ENCODE measurements around the gene EIF4E2. TPM values are rescaled to one million over a fixed set of nuclear protein-coding genes. Genes with fewer than 3 reads are reported as not detected.

The EIF4E2 gene
- total RNA-seq, 1 donor from 2014 or later, result 17.9 TPM

GRCh38 chr2:232511336-232511890, 39.1 kb upstream of the EIF4E2 start:
- H3K4me1 ChIP-seq, result no peaks in the 10 kb centered on the region
- intact Hi-C loops (cut with DNase I), result no loop called here
- no peaks in the 10 kb centered on the region for H3K9me3 ChIP-seq
- H3K27ac ChIP-seq, result no peak overlapping the region
- TF ChIP-seq POLR2A (IDR thresholded peaks at IDR 0.05), result no peak
- DNase-seq (ENCODE audit: extremely low spot score in 2 of 2), result no peak
- no peaks in the 10 kb centered on the region for H3K36me3 ChIP-seq
- no peaks in the 10 kb centered on the region for H3K27me3 ChIP-seq
- no peak overlapping the region for H3K4me3 ChIP-seq

DNA sequence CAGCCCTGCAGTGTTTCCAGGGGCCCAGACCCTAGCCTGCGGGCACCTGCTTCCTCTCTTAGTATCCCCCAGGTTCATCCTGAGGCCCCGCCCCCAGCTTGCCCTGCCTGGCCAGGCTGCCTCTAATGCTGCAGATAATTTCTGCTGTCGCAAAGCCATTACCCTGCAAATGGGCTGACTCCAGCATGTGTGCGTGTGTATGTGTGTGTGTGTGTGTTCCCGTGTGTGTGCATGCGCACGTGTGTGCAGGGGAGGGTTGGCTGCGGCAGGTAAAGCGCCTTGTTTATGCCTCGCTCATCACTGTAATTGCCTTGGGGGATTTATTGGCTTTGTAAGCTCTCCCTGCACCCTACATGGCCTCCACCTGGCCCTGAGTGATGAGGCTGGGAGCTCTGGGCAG, 37.9 kb upstream of the EIF4E2 start:
- Histone ChIP-seq H3K4me3 (no peak overlapping the region), H3K36me3 (no peaks in the 10 kb centered on the region), H3K27ac (no peak overlapping the region), H3K27me3 (no peaks in the 10 kb centered on the region), H3K9me3 (no peaks in the 10 kb centered on the region), H3K4me1 (no peaks in the 10 kb centered on the region)
- TF ChIP-seq POLR2A (IDR thresholded peaks at IDR 0.05) (no peak), POLR2AphosphoS5 (IDR thresholded peaks at IDR 0.05; ENCODE audit: insufficient read depth in 1 of 2, low read depth in 1 of 2) (no peak)
- TF ChIP-seq, protein P1, sequence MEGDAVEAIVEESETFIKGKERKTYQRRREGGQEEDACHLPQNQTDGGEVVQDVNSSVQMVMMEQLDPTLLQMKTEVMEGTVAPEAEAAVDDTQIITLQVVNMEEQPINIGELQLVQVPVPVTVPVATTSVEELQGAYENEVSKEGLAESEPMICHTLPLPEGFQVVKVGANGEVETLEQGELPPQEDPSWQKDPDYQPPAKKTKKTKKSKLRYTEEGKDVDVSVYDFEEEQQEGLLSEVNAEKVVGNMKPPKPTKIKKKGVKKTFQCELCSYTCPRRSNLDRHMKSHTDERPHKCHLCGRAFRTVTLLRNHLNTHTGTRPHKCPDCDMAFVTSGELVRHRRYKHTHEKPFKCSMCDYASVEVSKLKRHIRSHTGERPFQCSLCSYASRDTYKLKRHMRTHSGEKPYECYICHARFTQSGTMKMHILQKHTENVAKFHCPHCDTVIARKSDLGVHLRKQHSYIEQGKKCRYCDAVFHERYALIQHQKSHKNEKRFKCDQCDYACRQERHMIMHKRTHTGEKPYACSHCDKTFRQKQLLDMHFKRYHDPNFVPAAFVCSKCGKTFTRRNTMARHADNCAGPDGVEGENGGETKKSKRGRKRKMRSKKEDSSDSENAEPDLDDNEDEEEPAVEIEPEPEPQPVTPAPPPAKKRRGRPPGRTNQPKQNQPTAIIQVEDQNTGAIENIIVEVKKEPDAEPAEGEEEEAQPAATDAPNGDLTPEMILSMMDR (IDR thresholded peaks at IDR 0.05), result no peak
- intact Hi-C loops (cut with DNase I), result no loop called here
- DNase-seq (ENCODE audit: extremely low spot score in 2 of 2), result no peak

- Histone ChIP-seq H3K27ac (no peak overlapping the region), H3K27me3 (no peaks in the 10 kb centered on the region), H3K4me3 (no peak overlapping the region), H3K36me3 (no peaks in the 10 kb centered on the region), H3K9me3 (no peaks in the 10 kb centered on the region), H3K4me1 (no peaks in the 10 kb centered on the region)
- TF ChIP-seq POLR2AphosphoS5 (IDR thresholded peaks at IDR 0.05; ENCODE audit: insufficient read depth in 1 of 2, low read depth in 1 of 2) (no peak), POLR2A (IDR thresholded peaks at IDR 0.05) (no peak)
- TF ChIP-seq, protein P1 (IDR thresholded peaks at IDR 0.05), result no peak
- intact Hi-C loops (cut with DNase I), result no loop called here
- no peak for DNase-seq (ENCODE audit: extremely low spot score in 2 of 2)
Measured at GRCh38 chr2:232513353-232513752, 37.1 kb upstream of the EIF4E2 start.

- Histone ChIP-seq H3K27ac (no peak overlapping the region), H3K4me1 (no peaks in the 10 kb centered on the region), H3K27me3 (no peaks in the 10 kb centered on the region), H3K36me3 (no peaks in the 10 kb centered on the region), H3K9me3 (no peaks in the 10 kb centered on the region), H3K4me3 (no peak overlapping the region)
- DNase-seq (ENCODE audit: extremely low spot score in 2 of 2), result no peak
- TF ChIP-seq, protein P1 (IDR thresholded peaks at IDR 0.05), result no peak
- TF ChIP-seq POLR2AphosphoS5 (IDR thresholded peaks at IDR 0.05; ENCODE audit: insufficient read depth in 1 of 2, low read depth in 1 of 2) (no peak), POLR2A (IDR thresholded peaks at IDR 0.05) (no peak)
- intact Hi-C loops (cut with DNase I), result no loop called here
Measured at GRCh38 chr2:232515639-232516038, 34.9 kb upstream of the EIF4E2 start.

DNA sequence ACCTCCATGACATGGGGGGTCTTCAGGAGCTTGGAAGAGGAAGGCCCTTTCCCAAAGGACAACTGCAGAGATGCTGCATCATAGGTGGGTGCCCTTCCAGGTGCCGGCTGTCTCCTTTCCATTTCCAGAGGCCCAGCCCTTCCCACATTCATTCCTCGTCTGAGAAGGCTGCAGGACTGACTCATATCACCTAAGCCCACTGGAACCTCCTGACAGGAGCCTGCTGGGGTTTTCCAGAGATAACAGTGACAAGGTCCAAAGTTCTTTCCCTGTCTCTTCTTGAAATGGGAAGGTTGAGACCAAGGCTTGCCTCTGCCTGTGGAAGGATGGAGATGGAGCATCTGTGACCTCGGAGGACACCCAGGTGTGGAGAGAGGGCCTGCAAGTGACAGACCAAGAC, 33.9 kb upstream of the EIF4E2 start:
- no peak for DNase-seq (ENCODE audit: extremely low spot score in 2 of 2)
- intact Hi-C loops (cut with DNase I), result no loop called here
- Histone ChIP-seq H3K27ac (no peak overlapping the region), H3K4me3 (no peak overlapping the region), H3K4me1 (no peaks in the 10 kb centered on the region), H3K36me3 (no peaks in the 10 kb centered on the region), H3K9me3 (no peaks in the 10 kb centered on the region), H3K27me3 (no peaks in the 10 kb centered on the region)
- TF ChIP-seq, protein P1 (IDR thresholded peaks at IDR 0.05), result no peak
- TF ChIP-seq POLR2A (IDR thresholded peaks at IDR 0.05), result no peak
- TF ChIP-seq POLR2AphosphoS5 (IDR thresholded peaks at IDR 0.05; ENCODE audit: insufficient read depth in 1 of 2, low read depth in 1 of 2), result no peak

Data from vagina (tissue), 2 donors.